HG02798 (cell line): ENCODE measurements around the gene MATR3.
"Not testable (repeated sequence)": the region's sequence is repeated elsewhere in the genome, so short reads cannot be mapped to it uniquely, and the experiment has no call there.

Source experiments
- ATAC-seq: cut with Tn5 transposase; IDR thresholded peaks from one replicate; pipeline ENCODE4 v1.9.1; 2021; ENCODE audit warnings: mild to moderate bottlenecking; ENCODE audit not compliant: unreplicated experiment, poor library complexity

The MATR3 gene

DNA sequence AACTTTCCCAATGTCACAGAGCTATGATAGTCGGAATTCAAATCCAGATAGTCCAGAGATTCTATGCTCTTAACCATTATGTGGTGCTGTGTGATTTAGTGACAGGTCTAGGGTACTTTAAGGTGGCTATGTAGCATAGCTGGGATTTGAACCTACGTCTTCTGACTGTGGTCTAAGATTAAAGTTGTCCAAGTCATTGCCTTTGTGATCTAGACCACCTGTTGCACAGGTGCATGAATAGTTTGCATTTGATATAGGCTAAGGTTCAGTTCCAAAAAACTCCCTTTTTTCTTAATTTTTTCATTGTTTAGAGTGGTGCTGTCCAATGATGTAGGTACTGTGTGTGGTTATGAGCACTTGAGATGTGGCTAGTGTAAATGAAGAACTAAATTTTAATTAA is 50.6 kb downstream of the MATR3 start:
- ATAC-seq = no peak

DNA sequence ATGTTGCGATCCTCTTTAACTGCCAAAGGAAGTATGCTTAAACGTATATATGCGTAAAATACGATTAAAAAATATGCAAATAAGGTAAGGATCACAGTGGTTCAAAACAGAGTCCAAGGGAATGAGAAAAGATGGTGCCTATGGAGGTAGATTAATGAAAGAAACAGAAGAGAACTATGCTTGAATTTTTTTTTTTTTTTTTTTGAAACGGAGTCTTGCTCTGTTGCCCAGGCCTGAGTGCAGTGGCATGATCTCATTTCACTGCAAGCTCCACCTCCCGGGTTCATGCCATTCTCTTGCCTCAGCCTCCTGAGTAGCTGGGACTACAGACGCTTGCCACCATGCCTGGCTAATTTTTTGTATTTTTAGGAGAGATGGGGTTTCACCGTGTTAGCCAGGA is 51.9 kb downstream of the MATR3 start:
- ATAC-seq = not testable (repeated sequence)

DNA sequence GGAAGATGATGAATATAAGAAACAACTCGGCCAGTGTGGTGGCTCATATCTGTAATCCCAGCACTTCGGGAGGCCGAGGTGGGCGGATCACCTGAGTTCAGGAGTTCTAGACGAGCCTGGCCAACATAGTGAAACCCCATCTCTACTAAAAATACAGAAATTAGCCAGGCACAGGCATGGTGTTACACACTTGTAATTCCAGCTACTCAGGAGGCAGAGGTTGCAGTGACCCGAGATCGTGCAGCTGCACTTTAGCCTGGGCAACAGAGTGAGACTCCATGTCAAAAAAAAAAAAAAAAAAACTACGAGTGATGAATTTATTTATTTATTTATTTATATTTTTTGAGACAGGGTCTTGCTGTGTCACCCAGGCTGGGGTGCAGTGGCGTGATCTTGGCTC is 54.3 kb downstream of the MATR3 start:
- ATAC-seq = not testable (repeated sequence)

DNA sequence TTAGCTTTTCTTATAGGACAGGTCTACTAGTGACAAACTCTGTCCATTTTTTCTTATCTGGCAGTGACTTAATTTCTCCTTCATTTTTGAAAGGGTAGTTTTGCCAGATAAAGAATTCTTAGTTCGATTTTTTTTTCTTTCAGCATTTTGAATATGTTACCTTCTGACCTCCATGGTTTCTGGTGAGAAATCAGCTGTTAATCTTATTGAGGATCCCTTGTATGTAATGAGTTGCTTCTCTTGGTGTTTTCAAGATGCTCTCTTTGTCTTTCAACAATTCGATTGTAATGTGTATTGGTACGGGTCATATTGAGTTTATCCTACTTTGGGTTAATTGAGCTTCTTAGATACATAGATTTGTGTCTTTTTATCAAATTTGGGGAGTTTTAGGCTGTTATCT is 60.6 kb downstream of the MATR3 start:
- ATAC-seq = no peak

DNA sequence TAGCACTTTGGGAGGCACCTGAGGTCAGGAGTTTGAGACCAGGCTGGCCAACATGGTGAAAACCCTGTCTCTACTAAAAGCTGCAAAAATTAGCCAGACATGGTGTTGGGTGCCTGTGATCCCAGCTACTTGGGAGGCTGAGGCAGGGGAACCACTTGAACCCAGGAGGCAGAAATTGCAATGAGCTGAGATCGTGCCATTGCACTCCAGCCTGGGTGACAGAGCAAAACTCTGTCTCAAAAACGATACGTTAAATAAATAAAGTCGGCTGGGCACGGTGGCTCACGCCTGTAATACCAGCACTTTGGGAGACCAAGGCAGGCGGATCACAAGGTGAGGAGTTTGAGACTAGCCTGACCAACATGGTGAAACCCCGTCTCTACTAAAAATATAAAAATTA is 62.4 kb downstream of the MATR3 start:
- ATAC-seq = not testable (repeated sequence)

DNA sequence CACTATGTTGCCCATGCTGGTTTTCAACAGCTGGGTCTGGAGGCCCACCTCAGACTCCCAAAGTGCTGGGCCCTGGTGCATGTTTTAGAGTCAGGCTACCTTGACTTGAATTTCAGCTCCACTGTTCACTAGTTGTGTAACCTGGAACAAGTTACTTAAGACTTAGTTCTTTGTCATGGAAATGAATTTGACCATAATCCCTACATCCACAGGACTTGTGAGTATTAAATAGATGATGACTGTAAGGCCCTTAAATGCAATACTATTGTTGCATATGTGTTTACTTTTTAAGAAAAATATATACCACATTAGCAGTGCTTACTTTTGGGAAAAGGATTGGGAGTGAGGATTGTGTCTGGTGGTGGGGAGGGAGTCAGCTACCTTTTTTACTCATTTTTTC is 64.5 kb downstream of the MATR3 start:
- no peak for ATAC-seq

DNA sequence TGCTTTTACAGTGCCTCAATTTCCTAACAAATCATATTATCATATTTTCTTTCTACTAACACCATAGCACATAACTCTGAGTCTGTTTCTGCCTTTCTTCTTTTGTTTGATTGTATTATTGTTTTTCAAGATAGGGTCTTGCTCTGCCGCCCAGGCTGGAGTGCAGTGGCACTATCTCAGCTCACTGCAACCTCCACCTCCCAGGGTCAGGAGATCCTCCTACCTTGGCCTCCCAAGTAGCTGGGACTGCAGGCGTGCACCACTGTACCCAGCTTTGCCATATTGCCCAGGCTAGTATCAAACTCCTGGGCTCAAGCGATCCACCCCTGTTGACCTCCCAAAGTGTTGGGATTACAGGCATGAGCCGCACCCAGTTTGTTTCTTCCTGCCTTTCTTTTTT is 66.8 kb downstream of the MATR3 start:
- no peak for ATAC-seq

DNA sequence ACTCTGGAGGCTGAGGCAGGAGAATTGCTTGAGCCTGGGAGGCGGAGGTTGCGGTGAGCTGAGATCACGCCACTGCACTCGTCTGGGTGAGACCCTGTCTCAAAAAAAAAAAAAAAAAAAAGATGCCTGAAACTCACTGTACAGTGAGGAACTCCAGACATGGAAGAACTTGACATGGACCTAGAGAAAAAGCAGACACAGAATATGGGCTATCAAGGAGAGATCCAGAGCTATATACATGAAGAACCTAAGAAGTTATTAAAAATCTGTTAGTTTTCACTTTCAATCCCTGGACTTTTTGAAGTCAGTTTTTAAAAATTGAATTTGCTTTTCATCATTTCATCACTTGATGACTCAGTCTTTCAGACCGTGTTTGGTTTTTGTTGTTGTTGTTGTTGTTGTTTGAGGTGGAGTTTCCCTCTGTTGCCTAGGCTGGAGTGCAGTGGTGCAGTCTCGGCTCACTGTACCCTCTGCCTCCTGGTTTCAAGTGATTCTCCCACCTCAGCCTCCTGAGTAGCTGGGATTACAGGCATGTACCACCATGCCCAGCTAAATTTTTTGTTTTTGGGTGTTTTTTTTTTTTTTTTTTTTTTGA is 68.4 kb downstream of the MATR3 start:
- no peak for ATAC-seq

DNA sequence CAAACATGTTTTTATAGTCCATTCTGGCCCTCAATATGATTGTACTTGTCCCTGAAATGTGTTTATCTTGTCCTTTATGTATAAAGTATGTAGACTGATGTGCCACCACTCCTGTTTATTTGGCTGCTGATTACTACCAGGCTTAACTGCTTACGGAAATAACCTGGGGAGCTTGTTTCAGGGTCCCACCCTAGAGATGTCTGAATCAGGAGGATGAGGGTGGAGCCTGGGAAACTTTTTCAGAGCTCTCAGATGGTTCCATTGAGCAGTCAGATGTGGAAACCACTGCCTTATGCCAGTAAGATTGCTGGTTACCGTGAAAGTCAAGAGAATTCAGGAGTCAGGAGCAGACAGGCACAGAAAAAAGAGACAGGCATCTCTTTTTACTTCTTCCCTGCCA is 70.4 kb downstream of the MATR3 start:
- no peak for ATAC-seq

DNA sequence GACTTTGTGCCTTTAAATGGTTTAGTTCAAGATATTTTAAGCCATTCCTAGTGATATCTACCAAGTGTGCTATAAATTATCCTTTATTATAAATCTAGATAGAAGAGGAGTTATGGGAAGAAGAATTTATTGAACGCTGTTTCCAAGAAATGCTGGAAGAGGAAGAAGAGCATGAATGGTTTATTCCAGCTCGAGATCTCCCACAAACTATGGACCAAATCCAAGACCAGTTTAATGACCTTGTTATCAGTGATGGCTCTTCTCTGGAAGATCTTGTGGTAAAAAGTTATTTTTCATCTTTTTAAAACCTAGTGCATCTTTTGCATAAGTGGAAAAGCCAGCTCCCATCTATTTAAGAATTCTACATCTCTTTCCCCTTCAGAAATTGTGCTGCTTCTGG is 70.9 kb downstream of the MATR3 start:
- no peak for ATAC-seq

DNA sequence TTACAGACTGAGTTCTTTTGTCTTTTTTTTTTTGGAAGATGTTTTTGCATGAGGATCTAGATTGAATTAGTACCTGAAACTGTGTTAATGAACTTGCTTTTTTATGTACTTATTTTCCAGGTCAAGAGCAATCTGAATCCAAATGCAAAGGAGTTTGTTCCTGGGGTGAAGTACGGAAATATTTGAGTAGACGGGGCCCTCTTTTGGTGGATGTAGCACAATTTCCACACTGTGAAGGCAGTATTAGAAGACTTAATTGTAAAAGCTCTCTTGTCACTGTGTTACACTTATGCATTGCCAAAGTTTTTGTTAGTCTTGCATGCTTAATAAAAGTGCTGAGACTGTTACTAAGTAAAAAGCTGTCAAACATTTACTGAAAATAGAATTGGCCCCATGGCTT is 75.1 kb downstream of the MATR3 start:
- ATAC-seq = no peak

DNA sequence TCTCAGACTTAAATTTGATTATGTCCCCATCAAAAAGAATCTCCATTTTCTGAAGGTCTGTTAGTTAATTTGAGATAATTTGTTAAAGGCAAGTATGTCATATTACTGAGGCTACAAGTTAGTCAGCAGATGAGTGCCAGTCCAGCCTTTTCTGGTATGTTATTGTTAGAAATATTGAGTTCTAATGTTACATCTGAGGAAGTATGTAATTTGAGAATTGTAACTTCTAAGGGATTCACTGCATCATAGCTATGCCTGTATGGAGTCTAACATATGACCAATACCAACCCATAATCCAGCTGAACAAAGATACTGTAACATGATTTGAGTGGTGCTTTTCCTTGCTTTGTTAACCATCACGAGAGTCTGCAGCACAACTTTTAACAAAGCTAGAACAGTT is 75.6 kb downstream of the MATR3 start:
- ATAC-seq = no peak

DNA sequence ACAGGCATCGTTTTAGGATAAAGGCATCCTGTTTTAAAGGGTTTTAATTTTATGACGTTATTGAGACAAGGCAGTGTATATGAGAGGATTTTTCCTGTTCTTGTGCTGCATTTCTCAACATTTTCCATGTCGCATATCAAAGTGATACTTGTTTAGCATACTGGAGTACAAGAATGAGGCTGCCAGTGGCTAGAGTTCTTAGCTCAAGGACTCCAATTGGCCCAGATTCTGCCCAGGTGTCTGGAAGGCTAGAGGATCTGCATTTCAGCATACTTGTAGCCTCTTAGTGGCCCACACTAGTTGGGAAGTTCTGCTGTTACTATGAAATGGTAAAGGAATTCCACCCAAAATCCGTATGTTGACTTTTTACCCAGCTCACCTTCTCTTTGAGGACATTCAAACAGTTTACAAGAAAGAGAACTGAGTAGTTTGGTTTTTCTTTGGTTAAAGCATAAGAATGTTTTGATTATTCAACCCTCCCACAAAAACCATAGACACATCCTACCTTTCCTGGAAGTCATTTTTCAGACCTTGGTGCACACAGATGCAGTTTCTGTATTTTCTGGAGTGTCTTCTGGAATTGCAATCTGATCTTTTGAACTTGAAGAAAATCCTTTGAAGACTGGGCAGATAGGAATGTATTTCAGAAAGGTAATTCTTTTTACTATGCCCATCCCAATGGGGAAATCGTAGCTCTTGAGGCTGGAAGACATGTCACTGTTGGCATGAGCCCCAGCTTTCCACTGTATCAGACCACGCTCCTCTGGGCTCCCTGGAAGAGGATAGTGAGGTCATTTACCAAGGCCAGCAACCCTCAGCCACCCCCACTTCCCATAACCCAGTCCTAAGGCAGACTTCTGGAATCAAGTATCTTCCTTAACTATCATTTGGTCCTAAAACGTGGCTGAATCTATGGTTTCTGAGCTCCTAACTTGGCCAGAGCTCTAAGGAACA is 78.2 kb downstream of the MATR3 start:
- no peak for ATAC-seq

DNA sequence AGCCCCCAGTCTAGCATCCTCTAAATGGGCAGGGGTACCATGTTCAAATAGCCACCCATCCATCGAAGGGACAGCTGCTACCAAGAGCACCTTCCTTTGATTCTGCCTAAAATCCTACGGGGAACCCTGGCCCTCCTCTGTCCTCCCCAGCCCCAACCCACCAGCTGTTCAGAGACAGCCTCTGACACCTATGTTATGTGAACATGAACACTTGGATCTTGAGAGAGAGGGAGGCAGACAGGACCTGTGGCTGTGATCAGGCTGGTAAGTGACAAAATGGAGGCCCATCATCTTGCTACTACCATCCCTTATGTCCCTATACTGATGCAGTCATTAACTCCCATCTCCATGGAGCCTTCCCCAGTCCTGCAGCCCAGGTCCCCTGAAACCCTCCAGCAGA is 81.4 kb downstream of the MATR3 start:
- no peak for ATAC-seq

DNA sequence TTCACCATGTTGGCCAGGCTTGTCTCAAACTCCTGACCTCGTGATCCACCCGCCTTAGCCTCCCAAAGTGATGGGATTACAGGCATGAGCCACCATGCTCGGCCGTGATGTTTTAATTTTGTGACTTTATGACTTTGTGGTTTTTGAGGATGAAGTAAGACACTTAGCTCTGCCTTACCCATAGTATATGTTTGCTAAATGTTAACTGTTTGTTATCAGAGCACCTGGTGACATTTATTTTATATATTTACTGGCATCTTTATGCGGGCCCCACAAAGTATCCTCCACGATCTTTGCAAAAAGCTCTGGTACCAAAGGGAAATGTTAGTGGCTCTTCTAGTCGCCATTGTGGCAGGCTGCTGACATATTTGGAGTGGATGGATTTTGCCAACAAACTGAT is 82.8 kb downstream of the MATR3 start:
- no peak for ATAC-seq

DNA sequence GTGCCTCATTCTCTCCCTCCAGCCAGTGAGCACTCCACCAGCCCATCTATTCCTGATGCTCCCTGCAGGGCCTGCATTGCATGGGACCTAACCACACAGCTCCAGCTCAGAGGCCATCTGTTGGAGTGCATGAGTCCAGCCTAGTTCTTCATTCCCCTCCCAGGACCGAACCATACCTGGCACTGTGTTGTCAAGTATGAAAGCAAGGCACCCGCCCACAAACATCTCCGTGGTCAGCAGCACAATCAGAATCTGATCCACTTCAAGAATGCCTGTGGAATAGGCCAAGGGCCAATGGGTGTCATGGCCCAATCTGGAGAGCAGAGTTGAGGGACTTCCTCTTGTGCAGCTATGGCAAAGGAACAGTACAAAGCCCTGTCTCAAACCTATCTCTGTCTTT is 83.7 kb downstream of the MATR3 start:
- no peak for ATAC-seq

DNA sequence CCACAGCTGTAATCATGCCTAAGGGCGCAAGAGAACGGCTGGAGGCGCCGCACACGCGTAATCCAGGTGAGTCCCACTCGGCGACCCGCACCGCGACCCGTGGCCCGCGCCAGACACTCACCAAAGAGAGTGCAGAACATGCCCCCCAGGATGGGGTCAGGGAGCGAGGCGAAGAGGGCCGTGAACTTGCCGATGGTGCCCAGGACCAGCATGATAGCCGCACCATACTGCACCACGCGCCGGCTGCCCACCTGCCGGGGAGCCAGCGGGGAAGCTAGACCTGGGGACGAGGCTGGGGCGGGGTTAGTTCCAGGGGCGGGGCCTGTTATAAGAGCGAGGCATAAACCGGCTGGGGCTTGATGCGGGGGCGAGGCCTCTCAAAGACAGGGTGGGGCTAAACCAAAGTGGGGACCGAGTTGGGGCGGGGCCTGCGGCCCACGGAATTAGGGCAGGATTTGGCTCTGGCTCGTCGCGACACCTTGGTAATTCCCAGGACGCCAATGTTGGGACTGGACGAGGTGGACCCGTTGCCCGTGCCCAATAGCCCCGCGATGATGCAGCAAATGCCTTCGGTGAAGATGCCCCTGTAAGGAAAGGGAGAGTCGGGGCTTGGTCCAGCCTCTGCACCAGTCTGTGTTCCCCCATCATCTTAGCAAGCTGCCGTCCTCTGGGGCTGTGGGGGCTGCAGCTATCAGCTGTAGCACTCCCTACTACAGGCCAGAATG is 84.7 kb downstream of the MATR3 start:
- no peak for ATAC-seq

DNA sequence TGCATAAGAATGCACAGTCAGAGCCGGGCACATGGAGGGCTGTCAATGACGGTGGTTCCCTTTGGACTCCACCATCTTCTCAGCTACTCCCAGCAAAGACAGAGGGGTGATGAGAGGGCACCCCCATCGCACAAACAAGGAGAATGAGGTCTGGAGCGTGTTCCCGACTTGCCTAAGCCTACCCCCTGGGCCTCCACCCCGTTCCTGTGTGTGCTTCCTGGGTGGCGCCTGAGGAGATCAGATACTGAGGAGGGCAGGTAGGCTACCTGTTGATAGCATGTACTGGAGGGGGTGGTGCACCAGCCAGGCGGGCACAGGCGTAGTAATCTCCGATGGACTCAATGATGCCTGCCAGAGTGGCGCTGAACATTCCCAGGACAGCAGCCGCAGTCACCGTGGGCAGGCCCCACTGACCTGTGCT is 85.4 kb downstream of the MATR3 start:
- no peak for ATAC-seq

DNA sequence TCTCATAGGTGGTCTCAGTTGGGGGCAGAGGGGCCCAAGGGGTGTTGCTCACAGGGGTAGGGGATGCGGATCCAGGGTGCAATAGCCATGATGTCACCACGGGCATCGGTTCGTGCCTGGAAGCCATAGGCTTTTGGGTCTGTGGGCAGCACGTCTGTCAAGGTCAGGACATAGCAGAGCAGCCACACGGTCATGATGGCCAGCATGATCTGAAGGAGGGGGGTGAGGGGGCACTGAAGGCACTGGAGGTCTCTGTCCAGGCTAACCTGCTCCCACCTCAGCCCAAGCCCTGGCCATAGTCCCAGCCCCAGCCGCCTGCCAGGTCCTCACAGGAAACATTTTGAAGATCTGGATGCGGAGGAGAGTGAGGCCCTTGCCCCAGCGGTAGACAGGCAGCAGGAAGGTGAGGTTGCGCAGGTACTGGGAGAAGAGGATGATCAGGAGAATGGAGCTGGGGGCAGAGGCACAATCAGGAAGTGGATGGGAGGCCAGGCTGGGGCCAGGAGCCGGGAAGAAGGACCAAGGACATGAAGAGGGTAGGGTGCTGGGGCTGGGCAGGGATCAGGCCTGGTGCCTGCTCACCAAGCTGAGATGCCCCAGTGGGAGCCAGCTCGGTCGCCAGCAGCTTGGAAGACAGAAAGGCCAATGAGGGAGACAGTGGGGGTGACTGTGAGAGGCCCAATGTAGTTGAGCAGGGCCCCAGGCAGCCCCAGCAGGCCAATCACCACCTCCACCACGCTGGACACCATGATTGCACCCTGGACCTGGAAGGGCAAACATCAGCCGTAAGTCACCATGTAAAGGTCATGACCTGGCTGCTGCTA is 86.3 kb downstream of the MATR3 start:
- no peak for ATAC-seq
